Sigmoid colon (tissue), 4 donors: ENCODE measurements around the gene DIP2B.

Experiments used
- POLR2A ChIP-seq, 2 donors: fragments of 450-650 bp; IDR thresholded peaks; one replicate each; pipeline ENCODE4 v1.6.1; 2016; ENCODE audit warnings: antibody characterized with exemption in 2 of 2, mild to moderate bottlenecking in 2 of 2, moderate library complexity in 2 of 2
- POLR2AphosphoS5 ChIP-seq, 4 donors: sonication (generic); formaldehyde crosslinking; IDR thresholded peaks; one replicate each; pipeline ENCODE4 v1.6.1; 2017; ENCODE audit warnings: antibody characterized with exemption in 4 of 4
- TF ChIP-seq, protein P1 (sequence below), 4 experiments: fragments of 450-650 bp in 3 of 4; fragments of 200-600 bp in 1 of 4; IDR thresholded peaks; one replicate each; pipeline ENCODE4 v1.5.1; 2016 to 2019; ENCODE audit warnings: antibody characterized with exemption in 4 of 4, mild to moderate bottlenecking in 3 of 4, moderate library complexity in 2 of 4

DNA sequence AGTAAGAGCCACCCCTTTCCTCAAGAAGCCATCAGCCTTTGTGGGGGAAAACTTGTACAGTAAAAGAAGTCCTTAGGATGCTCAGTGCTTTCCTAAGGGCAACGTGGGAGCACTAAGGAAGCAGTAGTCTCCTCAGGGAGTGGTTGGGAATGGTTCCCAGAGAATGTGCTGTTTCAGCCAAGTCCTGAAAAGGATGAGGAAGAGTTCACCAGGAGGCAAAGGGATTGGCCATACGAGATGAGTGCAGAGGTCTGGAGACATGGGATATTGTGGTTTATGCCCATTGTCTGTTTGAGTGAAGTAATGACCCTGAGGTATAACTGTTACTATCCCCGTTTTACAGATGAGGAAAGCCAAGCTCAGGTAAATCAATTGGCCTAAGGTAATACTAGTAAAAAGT is 173.1 kb downstream of the DIP2B start:
- TF ChIP-seq, protein P1, sequence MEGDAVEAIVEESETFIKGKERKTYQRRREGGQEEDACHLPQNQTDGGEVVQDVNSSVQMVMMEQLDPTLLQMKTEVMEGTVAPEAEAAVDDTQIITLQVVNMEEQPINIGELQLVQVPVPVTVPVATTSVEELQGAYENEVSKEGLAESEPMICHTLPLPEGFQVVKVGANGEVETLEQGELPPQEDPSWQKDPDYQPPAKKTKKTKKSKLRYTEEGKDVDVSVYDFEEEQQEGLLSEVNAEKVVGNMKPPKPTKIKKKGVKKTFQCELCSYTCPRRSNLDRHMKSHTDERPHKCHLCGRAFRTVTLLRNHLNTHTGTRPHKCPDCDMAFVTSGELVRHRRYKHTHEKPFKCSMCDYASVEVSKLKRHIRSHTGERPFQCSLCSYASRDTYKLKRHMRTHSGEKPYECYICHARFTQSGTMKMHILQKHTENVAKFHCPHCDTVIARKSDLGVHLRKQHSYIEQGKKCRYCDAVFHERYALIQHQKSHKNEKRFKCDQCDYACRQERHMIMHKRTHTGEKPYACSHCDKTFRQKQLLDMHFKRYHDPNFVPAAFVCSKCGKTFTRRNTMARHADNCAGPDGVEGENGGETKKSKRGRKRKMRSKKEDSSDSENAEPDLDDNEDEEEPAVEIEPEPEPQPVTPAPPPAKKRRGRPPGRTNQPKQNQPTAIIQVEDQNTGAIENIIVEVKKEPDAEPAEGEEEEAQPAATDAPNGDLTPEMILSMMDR (IDR thresholded peaks at IDR 0.05): no peak
- TF ChIP-seq POLR2A (IDR thresholded peaks at IDR 0.05) (no peak), POLR2AphosphoS5 (IDR thresholded peaks at IDR 0.05) (no peak)
